Jurkat, Clone E6-1 (cell line): ENCODE measurements around the gene GPR65. TPM values are rescaled to one million over a fixed set of nuclear protein-coding genes. Genes with fewer than 3 reads are reported as not detected.
A peak's percentile ranks its signal among the peaks of the same experiment; 100 is the strongest.

Source experiments
- DNase-seq: peaks from one replicate; pipeline ENCODE4 v3.0.0-alpha.2; 2011; ENCODE audit warnings: low read depth, low spot score
- H3K4me3 ChIP-seq: 2 replicates; pipeline ENCODE4 v1.5.1; 2011; ENCODE audit warnings: mild to moderate bottlenecking, low read length, control low read depth, moderate library complexity
- polyA plus RNA-seq: library from polyadenylated mRNA; unstranded; fragments of >200 nt; gene quantifications from one replicate; pipeline ENCODE4 v1.2.1, GENCODE V29; 2012; ENCODE audit warnings: missing spikeins; ENCODE audit not compliant: insufficient read length, insufficient read depth

Gene GPR65, protein sequence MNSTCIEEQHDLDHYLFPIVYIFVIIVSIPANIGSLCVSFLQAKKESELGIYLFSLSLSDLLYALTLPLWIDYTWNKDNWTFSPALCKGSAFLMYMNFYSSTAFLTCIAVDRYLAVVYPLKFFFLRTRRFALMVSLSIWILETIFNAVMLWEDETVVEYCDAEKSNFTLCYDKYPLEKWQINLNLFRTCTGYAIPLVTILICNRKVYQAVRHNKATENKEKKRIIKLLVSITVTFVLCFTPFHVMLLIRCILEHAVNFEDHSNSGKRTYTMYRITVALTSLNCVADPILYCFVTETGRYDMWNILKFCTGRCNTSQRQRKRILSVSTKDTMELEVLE
- polyA plus RNA-seq = 4.4 TPM

DNA sequence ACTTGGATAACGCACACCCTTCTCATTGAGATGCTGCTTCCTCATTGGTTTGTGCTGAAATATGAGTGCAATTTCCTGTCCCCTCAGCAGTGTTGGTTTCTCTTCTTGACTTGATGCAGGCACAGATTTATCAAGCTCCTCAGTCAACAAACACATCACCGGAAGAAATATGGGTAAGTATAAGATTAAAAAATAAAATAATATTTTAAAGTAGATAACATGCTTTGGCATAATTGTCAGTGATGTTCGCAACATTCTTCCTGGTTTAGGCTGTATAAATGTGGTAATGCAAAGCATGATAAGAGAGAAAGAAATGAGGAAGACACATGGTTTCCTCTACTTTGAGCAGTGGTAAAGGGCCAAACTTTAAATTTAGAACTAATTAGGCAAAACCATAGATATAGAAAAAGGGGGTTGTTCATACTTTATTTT is at the start of gene GPR65:
TSS of gene GPR65 (plus strand) at position 86 of the 432 bp plus-strand sequence. CDS start 5,713 bp downstream, outside the sequence.
- peak; percentile 81 for DNase-seq

DNA sequence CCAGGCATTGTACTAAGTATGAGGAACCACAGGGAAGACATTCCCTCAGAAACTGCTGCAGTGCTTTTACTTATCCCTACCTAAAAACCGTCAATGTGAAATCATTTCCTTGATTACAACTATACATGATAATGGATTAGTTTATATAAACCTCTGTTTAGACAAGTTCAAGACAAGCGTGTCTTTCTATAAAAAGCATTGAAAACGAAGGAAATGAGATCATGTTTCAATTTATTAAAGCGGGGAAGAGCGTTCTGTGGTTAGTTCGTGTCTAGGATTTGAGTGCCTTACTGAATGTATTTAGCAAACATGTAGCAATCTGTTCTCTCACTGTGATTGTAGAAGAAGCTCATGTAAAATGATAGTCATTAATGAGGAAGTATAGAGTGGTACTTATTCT is 49.4 kb upstream of the GPR65 start:
- no peak for DNase-seq
- no peak overlapping the region for H3K4me3 ChIP-seq

More for the DNA sequence above, at the start of gene GPR65:
- peak within 1 kb of the TSS; percentile 49 for H3K4me3 ChIP-seq

DNA sequence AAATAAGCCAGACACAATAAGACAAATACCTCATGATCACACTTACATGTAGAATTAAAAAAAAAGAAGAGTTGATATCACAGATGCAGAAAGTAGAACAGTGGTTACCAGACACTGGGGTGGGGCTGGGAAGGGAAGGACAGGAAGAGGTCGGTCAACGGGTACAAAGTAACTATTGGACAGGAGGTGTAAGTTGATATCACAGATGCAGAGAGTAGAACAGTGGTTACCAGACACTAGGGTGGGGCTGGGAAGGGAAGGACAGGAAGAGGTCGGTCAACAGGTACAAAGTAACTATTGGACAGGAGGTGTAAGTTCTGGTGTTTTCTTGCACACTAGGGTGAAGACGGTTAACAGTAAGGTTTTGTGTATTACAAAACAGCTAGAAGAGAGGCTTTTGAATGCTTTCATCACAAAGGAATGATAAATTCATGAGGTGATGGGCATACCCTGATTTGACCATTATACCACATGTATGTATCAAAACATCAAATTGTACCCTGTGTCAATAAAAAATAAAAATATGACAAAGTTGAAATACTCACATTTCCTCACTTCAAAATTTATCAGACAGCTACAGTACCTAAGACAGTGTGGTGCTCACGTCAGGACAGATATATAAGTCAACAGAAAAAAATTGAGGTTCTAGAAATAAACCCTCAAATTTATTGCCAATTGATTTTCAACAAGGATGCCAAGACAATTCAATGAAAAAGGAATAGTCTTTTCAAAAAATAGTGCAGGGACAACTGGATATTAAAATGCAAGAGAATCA is 44.7 kb upstream of the GPR65 start:
- no peak for DNase-seq
- H3K4me3 ChIP-seq = no peak overlapping the region

DNA sequence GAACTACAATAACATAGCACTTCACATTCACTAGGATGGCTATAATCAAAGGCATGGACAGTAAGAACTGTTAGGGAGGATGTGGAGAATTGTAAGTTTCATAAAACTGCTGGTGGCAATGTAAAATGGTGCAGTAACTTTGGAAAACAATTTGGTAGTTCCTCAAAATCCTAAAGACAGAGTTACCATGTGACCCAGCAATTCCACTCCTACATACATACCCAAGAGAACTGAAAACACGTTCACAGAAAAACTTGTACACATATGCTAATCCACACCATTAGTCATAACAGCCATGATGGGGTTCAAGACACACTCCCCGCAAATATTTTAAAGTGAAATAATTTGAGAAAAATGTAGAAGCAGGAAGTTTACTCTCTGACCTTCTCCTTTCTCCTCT is 43.7 kb upstream of the GPR65 start:
- no peak overlapping the region for H3K4me3 ChIP-seq

DNA sequence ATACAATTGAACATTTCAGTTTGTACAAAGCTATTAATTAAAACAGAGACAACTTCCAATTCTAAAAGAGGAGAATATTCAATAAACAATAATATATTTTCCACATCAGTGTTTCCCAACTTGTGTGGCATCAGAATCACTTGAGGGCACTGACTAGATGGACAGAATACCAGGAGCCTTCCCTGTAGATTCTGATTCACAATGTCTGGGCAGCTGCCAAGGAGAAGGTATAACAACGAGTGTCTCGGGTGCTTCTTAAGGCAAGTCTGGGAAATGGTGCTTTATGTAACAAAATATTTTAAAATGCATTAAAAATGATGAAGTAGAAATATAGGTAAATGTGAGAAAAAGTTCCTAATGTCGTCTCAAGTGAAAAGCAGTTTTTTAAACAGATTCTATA is 38.1 kb upstream of the GPR65 start:
- no peak for DNase-seq

More for the DNA sequence above, 43.7 kb upstream of the GPR65 start:
- DNase-seq = no peak

DNA sequence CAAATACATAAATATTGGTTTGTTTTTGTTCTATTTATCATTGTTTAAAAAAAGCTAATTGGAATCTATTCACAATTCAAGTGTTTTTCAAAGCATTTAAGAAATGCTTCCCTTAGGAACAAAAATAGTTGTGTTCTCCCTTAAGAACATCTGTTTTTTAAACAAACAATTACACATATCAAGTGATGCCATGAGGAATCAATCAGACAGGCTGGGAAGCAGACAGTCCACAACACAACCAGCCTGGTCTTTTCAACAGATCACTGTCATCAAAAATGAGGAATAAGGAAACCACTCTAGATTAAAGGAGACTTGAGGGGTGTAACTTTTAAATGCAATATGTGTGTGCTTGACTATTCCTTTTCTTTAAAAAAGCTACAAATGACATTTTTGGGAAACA is 37.4 kb upstream of the GPR65 start:
- DNase-seq = no peak
- no peak overlapping the region for H3K4me3 ChIP-seq

More for the DNA sequence above, 38.1 kb upstream of the GPR65 start:
- no peak overlapping the region for H3K4me3 ChIP-seq

DNA sequence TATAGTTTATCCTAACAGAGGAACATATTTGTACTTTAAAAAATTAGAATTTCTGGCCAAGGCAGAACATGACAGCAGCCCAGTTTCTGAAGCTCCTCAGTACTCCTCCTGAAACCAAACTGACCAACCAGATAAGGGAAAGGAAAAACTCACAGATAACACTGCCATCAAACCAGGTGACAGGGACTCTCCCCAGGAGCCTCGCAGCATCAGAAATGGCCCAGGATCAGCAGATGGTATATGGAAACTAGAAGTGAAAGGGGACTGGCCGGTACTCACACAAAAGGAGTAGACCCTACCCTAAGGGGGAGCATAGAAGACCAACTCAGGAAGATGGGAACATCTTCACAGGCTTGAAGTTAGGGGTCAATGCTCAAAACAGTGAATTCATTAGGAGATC is 33.9 kb upstream of the GPR65 start:
- DNase-seq = no peak
- H3K4me3 ChIP-seq = no peak overlapping the region

DNA sequence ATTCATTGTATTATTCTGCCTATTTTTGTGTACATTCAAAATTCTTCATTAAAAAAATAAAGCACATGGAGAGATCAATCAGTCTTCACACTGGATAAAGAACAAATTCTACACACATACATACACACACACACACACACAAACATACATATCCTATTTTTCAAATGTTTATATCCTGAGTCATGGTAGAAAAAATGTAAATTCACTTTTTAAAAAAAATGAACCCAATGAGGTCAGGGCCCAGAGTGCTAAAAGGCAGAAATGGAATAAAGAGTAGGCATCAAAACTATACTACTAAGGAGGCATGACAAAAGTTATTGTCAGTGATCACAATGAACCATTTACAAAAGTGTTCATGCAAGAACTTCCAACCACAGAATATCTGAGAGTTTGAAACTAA is 29.3 kb upstream of the GPR65 start:
- no peak for DNase-seq
- no peak overlapping the region for H3K4me3 ChIP-seq

DNA sequence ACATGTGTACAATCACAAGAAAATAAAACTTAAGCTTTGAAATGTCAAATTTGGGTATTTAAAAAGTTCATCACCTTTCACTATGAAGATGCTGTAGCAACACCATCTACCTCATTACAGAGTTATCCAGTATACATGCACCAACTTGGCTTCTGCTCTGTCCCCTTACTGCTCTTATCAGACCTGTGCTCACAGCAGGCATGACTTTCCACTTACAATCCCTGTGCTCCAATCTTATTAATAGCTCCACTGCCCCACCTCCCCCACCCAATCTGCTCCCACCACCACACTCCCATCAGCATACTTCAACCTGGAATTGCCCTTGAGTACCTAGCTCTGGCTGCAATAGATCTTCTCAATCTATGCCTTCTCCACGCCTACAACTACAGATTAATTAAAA is 25.2 kb upstream of the GPR65 start:
- no peak for DNase-seq

DNA sequence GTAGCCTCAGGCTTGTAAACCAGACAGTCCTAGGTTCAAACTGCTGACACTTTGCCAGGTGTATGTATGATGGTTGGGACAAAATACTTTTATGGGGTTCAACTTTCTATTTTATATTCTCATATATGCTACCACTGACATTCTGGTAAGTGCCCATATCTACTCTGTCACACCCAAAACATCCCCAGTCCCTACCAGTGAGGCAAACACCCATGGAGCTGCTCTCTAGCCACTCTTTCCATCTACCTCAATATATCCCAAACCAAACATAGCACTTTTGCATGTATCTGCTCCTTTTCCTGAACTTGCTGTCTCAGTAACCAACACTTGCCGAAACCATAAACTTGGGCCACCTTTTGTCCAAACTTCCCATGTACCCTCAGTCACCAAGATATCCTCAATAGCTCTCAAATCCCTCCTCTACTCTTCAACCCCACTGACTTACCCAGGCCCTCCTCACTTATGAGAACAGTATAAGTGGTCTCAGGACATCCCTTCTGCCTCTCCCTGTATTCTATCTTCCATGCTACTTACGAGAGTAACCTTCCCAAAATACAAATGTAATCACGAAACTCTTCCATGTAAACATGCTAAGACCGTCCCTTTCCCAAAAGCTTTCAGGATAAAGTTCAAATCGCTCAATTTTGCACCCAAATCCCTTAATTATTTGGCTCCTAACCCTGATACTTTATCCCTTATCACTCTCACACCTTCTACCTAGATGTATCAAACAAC is 15.5 kb upstream of the GPR65 start:
- H3K4me3 ChIP-seq = no peak overlapping the region
- no peak for DNase-seq

More for the DNA sequence above, 25.2 kb upstream of the GPR65 start:
- no peak overlapping the region for H3K4me3 ChIP-seq

DNA sequence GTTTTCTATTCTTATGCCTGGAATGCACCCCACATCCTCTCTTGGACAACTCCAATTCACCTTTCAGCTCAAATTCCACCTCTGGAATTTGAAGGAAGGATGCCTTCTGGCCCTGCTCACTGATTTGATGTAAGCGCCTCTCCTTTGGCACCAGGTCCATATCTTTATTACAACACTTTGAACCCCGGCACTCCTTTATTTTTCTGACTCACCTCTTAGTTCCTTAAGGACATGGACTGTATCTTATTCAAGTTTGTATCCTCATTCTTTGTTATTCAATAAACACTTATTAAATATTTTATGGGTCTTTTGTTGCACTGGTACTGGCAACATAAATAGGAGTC is 15.0 kb upstream of the GPR65 start:
- no peak overlapping the region for H3K4me3 ChIP-seq
- DNase-seq = no peak

DNA sequence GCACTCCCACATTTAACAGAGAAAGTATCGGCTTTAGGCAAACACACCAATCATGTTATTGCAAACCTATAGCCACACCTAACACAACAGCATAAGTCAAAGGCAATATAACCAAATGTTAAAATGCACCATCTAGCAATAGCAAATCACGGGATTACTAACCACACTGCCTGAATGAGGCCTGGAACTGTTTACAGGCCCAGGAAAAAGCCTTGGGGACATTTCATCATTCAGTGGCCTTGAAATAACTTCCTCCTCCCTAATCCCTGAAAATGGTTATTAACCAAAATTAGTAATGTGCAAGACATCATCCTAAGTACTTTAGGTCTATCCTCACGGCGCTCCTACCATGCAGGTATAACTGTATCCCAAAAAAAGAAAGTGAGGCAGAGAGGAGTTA is 14.3 kb upstream of the GPR65 start:
- H3K4me3 ChIP-seq = no peak overlapping the region
- no peak for DNase-seq

DNA sequence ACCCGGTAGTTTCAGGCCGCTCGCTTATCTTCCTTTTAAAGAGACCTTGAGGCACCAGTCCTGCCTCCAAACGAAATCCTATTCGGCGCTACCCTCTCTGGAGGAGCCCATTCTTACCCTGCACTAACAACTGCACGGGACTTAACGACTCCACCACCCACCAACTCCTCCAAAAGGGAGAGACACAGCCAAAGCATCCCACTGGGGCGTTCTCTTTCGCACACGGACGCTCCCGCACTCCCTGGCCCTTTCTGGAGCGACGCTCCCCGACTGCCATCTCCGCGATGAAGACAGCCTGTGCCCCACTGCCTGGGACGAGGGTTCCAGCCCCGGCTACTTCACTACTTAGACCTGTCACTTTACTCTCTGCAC is 12.6 kb upstream of the GPR65 start:
- no peak for DNase-seq
- H3K4me3 ChIP-seq = no peak overlapping the region

DNA sequence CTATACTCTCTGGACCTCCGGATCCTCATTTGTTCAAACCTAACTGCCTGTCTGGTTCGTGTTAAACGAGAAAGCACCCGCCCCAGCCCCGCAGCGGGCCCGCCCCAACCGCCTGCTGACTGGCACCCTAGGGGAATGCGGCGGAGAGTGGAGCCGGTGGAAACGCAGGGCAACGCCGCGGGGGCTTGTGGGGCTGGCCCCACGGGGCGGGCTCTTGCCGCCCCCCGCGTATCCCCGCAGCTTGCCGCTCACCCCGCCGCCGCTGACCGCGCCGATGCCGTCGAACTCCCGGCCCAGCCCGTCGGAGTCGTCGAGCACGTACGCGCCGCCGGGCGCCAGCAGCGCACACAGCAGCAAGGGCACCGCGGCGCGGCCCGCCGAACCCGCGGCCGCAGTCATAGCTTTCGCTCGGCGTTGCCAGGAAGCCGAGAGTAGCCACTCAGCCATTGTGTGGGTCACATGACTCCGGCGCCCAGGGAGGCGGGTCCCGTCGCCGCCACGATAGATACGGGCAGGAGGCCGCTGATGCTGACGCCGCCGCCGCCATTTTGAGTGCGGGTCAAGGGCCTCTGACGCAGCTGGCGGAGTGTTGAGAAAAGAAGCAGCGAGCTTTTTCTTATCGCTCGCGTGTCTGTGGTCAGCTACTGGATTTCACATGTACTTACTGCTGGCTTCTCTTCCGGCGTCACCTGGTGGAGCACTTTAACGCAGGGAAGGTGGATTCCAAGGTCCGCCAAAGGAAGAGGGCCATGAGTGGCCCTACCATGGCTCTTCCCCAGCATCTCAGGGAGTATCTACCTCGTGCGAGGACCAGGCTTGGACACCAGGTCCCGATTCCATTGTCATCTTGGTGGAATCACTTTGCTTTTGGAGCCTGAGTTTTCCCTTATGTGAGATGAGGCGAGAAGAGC is 12.0 kb upstream of the GPR65 start, which contains the start of gene GALC:
TSS of gene GALC (minus strand) at position 465 of the 911 bp plus-strand sequence. CDS start at position 447, 18 bp downstream.
- H3K4me3 ChIP-seq = no peak within 1 kb of the TSS
- DNase-seq = no peak

DNA sequence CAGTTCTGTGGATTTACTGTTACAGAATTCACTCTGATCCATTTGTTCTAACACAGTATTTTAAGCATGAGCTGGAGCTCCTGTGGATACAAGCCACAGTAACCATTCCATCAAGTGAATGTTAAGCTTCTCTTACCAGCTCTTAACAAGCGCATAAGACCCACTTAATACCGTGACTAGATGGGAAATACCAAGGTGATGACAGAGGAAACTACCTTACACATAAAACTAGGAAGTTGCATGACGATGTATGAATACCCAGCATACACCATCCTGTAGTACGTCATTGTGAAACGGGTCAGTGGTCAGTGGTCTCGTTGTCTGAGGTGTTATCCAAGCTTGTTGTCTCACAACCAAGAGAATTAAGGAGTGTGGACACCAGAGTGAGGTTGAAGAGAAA is 10.0 kb upstream of the GPR65 start:
- DNase-seq = no peak
- no peak overlapping the region for H3K4me3 ChIP-seq

DNA sequence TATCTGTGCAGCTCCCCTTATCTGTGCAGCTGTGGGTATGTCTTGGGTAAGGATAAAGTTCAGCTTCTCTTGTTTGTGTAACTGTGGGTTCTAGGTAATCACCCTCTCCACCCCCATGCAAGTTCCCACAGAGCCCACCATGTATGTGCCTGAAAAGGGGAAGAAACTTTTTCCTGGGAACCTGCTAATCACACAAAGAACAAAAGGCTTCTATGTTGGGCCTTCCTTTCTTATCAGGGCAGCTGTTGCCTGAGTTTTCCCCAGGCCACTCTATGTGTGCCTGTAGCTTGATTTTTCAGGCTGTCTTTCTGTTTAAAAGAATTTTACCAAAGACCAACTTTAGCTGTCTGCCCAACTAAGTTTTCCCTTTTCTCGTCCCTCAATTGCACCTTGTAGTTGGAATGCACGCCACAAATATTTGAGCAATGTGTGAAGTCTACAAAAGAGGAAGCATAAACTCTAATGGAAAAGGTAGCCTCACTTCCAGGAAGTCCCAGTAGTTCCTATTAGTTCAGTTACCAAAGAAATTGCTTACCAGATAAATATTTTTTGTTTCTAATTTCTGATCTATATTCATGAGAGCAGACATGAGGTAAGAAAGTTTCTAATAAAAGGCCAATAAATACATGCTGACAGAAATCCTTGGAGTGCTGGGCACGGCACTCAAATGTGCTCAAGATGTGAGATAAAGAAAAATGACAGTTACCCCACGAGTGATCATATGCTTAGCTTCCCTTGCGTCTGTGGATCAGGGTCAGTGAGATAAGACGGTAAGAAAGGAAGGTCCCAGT is 9.2 kb upstream of the GPR65 start:
- DNase-seq = no peak
- H3K4me3 ChIP-seq = no peak overlapping the region

DNA sequence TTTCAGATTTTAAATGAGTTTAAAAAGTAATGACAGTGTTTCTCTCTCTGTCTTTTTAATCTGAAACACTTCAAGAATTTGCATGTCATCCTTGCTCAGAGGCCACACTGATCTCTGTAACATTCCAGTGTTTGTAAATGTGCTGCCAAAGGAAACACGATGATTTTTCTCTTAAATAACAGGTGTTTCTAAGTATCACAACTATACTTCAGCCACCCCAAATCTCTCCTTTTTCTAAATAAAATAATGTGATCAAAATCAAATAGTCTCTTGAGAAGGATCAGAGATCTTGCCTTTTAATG is 8.7 kb upstream of the GPR65 start:
- H3K4me3 ChIP-seq = no peak overlapping the region
- no peak for DNase-seq

DNA sequence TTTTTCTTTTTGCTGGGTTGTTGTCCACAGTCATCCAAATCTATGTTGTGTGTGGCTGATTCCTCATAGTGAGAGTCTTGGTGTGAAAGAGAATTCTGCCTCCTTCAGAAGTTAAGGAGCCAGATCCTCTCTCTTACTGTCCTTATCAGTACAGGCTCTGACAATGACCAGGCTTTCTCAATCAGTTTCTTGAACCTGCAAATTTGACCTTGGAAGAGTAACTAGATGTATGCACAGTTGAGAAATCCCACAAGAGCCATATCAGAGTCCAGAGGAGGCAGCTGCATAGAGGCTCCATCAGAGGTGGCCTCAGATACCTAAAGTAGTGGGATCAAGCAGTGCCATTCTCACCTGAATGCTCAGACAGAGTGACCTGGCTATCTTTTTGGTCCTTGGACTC is 6.5 kb upstream of the GPR65 start:
- no peak overlapping the region for H3K4me3 ChIP-seq

More for the DNA sequence above, 6.5 kb upstream of the GPR65 start:
- DNase-seq = no peak
